Measurements from ENCODE around the gene PDGFB. TPM values are rescaled to one million over a fixed set of nuclear protein-coding genes. Genes with fewer than 3 reads are reported as not detected.

Gene PDGFB
- total and polyA plus RNA-seq, 9 donors, result 3.9 to 10.7 (median 5.5) TPM

GRCh38 chr22:39279170-39279850 is 34.5 kb upstream of the PDGFB start:
- no peak for TF ChIP-seq CTCF (IDR thresholded peaks at IDR 0.05)
- Histone ChIP-seq H3K36me3 (no peaks in the 10 kb centered on the region), H3K4me3 (no peak overlapping the region), H3K9me3 (no peaks in the 10 kb centered on the region), H3K27ac (no peak overlapping the region), H3K27me3 (no peaks in the 10 kb centered on the region), H3K4me1 (ENCODE audit: insufficient read depth) (no peaks in the 10 kb centered on the region)
- WGBS, 3 donors, result 77 to 88% (median 80%) methylated on average over 23 of the region's 23 CpGs
- DNase-seq, result no peak
- intact Hi-C loops (cut with DNase I), result no loop called here

DNA sequence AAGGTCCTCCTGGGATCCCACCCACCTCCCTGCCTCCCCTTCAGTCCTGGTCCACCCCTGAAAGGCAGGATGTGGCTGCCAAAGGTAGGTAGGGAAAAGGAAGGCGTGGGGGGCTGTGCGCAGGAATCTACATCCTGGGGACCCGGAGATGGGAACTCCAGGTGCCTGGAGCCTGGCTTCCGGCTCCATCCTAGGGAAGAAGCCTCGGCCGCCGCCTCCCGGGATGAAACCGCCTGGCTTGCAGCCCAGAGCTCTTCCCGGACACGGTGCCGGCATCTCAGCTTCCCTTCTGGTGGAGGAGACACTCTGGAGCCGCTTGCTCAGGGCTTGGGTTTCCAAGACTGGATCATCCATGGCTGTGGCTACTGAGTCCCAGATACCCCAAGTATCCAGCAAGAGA is 33.3 kb upstream of the PDGFB start:
- 22 to 31% (median 25%) methylated on average over 7 to 13 of the region's 13 CpGs for WGBS, 3 donors
- DNase-seq, result no peak
- TF ChIP-seq EP300 (IDR thresholded peaks at IDR 0.05), result no peak
- H3K36me3 ChIP-seq, result no peaks in the 10 kb centered on the region
- no peak overlapping the region for H3K27ac ChIP-seq
- no peaks in the 10 kb centered on the region for H3K9me3 ChIP-seq
- intact Hi-C loops (cut with DNase I), result no loop called here
- H3K27me3 ChIP-seq, result no peaks in the 10 kb centered on the region
- no peaks in the 10 kb centered on the region for H3K4me1 ChIP-seq (ENCODE audit: insufficient read depth)
- no peak overlapping the region for H3K4me3 ChIP-seq

DNA sequence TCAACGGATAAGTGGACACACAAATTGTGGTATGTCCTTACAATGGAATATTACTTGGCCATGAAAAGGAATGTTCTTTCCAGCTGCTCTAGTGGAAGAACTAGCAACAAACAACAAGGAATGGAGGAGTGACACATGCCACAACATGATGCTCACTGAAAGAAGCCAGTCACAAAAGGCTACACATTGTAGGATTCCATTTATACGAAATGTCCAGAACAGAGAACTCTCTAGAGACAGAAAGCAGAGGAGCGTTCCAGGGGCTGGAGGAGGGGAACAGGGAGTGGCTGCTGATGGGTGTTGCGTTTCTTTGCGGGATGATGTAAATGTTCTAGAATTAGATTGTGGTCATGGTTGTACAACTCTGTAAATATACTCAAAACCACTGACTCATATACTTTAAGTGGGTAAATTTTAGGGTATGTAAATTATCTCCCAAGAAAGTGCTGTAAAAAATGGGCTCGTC is 32.4 kb upstream of the PDGFB start:
- intact Hi-C loops (cut with DNase I), result no loop called here
- Histone ChIP-seq H3K9me3 (no peaks in the 10 kb centered on the region), H3K27ac (no peak overlapping the region), H3K36me3 (no peaks in the 10 kb centered on the region), H3K27me3 (no peaks in the 10 kb centered on the region), H3K4me1 (ENCODE audit: insufficient read depth) (no peaks in the 10 kb centered on the region), H3K4me3 (no peak overlapping the region)
- 79 to 90% (median 86%) methylated on average over 6 of the region's 6 CpGs for WGBS, 3 donors
- no peak for TF ChIP-seq POLR2A (IDR thresholded peaks at IDR 0.05)
- no peak for TF ChIP-seq CTCF (IDR thresholded peaks at IDR 0.05)
- no peak for TF ChIP-seq EP300 (IDR thresholded peaks at IDR 0.05)
- DNase-seq, result no peak

GRCh38 chr22:39276440-39277141 is 31.8 kb upstream of the PDGFB start:
- no peaks in the 10 kb centered on the region for H3K4me1 ChIP-seq (ENCODE audit: insufficient read depth)
- TF ChIP-seq POLR2A (IDR thresholded peaks at IDR 0.05) (no peak), CTCF (IDR thresholded peaks at IDR 0.05) (no peak), EP300 (IDR thresholded peaks at IDR 0.05) (no peak)
- H3K9me3 ChIP-seq, result no peaks in the 10 kb centered on the region
- intact Hi-C loops (cut with DNase I), result no loop called here
- H3K4me3 ChIP-seq, result no peak overlapping the region
- H3K27ac ChIP-seq, result no peak overlapping the region
- no peaks in the 10 kb centered on the region for H3K27me3 ChIP-seq
- WGBS, 3 donors, result 83 to 86% (median 85%) methylated on average over 12 of the region's 12 CpGs
- DNase-seq, result no peak
- no peaks in the 10 kb centered on the region for H3K36me3 ChIP-seq

- DNase-seq, result no peak
- Histone ChIP-seq H3K27ac (no peak overlapping the region), H3K4me1 (ENCODE audit: insufficient read depth) (no peaks in the 10 kb centered on the region), H3K36me3 (no peaks in the 10 kb centered on the region), H3K9me3 (no peaks in the 10 kb centered on the region), H3K4me3 (no peak overlapping the region), H3K27me3 (no peaks in the 10 kb centered on the region)
- TF ChIP-seq EP300 (IDR thresholded peaks at IDR 0.05), result no peak
- TF ChIP-seq POLR2A (IDR thresholded peaks at IDR 0.05), result no peak
- no peak for TF ChIP-seq CTCF (IDR thresholded peaks at IDR 0.05)
- WGBS, 3 donors, result 78 to 83% (median 83%) methylated on average over 9 of the region's 9 CpGs
- intact Hi-C loops (cut with DNase I), result no loop called here
Observed at GRCh38 chr22:39275814-39276439, 31.1 kb upstream of the PDGFB start.

Measured in ovary (tissue), 9 donors.